AML-193 (cell line): Measurements from ENCODE around the gene OSGIN1.
A peak's percentile ranks its signal among the peaks of the same experiment; 100 is the strongest.

Experiments used
- DNase-seq, 2 experiments: peaks; one replicate each; lab custom pipeline; 2025; lab: John Stamatoyannopoulos, UW

Gene OSGIN1

GRCh38 chr16:83952940-83953795 is at the start of gene OSGIN1:
OSGIN1 (plus strand) TSS chr16:83953240; CDS start chr16:83957672, 4,432 bp downstream.
- DNase-seq, result peak; percentile 76 to 78

GRCh38 chr16:83903751-83904150 is 49.3 kb upstream of the OSGIN1 start:
- no peak for DNase-seq

- no peak for DNase-seq
Measured at GRCh38 chr16:83906683-83907082, 46.4 kb upstream of the OSGIN1 start.

- DNase-seq, result no peak
Measured at GRCh38 chr16:83907111-83907510, 45.9 kb upstream of the OSGIN1 start.

GRCh38 chr16:83907631-83908250 is 45.3 kb upstream of the OSGIN1 start:
- DNase-seq, result no peak

GRCh38 chr16:83908798-83909197 is 44.2 kb upstream of the OSGIN1 start:
- no peak for DNase-seq

- DNase-seq, result no peak
Measured at GRCh38 chr16:83911290-83911689, 41.8 kb upstream of the OSGIN1 start.

- no peak for DNase-seq
Measured at GRCh38 chr16:83912519-83913244, 40.4 kb upstream of the OSGIN1 start.

- no peak for DNase-seq
Measured at GRCh38 chr16:83913245-83913633, 39.8 kb upstream of the OSGIN1 start.

GRCh38 chr16:83914091-83914710 is 38.8 kb upstream of the OSGIN1 start:
- DNase-seq, result no peak

- no peak for DNase-seq
Measured at GRCh38 chr16:83915081-83915480, 38.0 kb upstream of the OSGIN1 start.

GRCh38 chr16:83915491-83915890 is 37.5 kb upstream of the OSGIN1 start:
- DNase-seq, result no peak

- no peak for DNase-seq
Measured at GRCh38 chr16:83917152-83918120, 35.6 kb upstream of the OSGIN1 start.

- DNase-seq, result no peak
Measured at GRCh38 chr16:83920894-83921491, 32.0 kb upstream of the OSGIN1 start.

GRCh38 chr16:83923581-83924365 is 29.3 kb upstream of the OSGIN1 start:
- DNase-seq, result no peak

- no peak for DNase-seq
Measured at GRCh38 chr16:83924686-83925085, 28.4 kb upstream of the OSGIN1 start.

- DNase-seq, result no peak
Measured at GRCh38 chr16:83925095-83925905, 27.7 kb upstream of the OSGIN1 start.

GRCh38 chr16:83925957-83926725 is 26.9 kb upstream of the OSGIN1 start:
- DNase-seq, result no peak
